ENCODE results near the gene PAPPA2.
"Not testable (repeated sequence)": the region's sequence is repeated elsewhere in the genome, so short reads cannot be mapped to it uniquely, and the experiment has no call there.

Gene PAPPA2

DNA sequence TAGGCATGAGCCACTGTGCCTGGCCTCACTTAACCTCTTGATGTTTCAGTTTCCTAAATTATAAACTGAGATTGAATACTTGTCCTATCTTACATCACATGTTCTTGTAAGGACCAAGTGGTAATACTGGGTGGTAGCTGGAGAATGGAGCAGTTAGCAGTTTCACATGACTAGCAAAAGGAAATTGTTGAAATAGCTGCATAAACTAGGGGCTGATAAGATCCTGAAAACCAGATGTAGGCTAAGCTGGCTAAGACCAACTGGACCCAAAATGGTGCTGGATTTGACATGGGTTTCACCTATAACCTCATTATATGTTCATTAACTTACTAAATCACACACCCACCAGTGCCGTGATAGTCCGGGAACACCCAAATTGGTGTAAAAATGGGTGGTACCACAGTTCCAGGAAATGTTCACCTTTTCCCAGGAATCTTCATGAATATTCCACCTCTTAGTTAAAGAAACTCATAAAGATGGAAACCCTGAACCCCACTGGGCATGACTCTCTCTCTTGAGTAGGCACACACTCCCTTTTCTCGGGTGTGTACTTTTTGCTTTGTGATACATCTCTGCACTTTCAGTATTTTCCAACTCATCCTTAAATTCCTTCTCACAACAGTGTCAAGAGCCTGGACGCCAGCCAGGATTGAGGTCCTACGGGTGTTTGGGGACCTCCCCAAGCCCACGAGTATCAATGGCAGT is at the start of gene PAPPA2:
PAPPA2 (plus strand) TSS at position 502 of the 705 bp plus-strand sequence. CDS start 93,148 bp downstream, outside the sequence.
- no peak for DNase-seq

GRCh38 chr1:176416777-176417176 is 46.2 kb upstream of the PAPPA2 start:
- DNase-seq = no peak

DNA sequence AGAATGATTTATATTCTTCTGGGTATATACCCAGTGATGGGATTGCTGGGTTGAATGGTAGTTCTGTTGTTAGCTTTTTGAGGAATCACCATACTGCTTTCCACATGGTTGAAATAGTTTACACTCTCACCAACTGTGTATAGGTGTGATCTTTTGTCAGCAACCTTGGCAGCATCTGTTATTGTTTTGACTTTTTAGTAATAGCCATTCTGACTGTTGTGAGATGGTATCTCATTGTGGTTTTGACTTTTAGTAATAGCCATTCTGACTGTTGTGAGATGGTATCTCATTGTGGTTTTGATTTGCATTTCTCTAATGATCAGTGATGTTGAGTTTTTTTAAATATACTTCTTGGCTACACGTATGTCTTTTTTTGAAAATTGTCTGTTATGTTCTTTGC is 43.4 kb upstream of the PAPPA2 start:
- not testable (repeated sequence) for DNase-seq

DNA sequence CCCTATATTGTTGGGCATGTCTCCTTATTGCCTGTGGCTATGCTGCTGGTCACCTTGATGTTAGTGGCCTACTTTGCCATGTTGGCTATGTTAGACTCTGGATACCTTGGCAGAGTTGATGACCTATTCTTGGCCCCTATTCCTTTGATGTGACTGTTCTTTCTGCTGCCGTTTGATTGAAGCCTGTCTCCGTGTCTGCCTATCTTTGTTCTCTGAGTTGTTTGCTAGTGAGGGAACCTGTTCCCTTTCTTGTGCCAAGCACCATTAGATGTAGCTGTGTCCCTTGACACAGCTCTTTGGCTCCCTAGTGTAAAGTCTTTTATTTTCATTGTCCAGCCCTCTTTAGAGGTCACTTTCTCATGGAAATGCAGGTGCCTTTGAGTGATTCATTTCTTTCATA is 28.7 kb upstream of the PAPPA2 start:
- no peak for DNase-seq

DNA sequence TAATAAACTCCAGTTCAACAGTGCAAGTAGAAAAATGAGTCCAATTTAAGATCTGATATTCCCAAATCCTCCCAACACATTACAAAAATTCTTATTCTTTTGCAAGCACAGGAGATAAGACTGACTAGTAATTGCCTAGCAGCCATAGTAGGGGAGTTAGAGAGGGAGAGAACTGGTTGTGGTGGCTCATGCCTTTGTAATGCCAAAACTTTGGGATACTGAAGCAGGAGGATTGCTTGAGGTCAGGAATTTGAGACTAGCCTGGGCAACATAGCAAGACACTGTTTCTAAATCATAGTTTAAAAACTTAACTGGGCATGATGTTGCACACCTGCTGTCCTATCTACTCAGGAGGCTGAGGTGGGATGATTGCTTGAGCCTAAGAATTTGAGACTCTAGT is 26.7 kb upstream of the PAPPA2 start:
- no peak for DNase-seq

DNA sequence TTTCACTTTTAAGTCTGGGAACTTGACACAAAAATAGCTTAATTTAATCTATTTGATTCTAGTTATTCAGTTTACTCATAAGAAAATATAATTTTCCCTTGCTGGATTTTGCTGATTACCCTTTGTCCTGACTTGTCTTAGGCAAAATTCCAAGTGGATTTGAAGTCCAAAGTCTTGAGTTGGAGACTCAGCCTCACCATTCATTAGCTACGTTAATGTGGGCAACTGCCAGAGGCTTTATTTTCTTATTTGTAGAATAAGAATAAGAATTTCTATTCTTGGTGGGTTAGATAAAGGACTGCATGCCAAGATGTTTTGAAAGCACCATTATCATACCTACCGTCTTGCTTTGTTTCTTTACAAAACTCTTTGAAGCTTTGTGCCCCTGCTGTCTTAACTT is 22.8 kb upstream of the PAPPA2 start:
- DNase-seq = no peak

DNA sequence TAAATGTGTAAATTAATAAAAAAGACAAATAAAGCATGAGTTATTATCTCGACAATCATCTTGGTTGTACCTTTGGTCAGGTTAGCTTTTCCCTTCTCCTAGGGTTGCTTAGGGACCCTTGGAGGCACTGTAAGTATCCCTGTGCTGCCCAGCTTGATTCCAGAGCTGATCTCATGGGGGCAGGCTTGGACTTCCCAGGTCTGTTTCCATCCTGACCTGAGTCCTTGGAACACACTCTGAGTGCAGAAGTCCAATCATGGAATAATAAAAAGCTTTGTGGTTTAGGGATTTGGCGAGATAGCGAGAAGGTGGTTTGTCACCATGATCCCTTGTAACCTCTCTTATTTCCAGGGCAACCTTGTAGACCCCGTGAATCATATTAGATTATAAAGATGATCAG is 18.7 kb upstream of the PAPPA2 start:
- DNase-seq = no peak

DNA sequence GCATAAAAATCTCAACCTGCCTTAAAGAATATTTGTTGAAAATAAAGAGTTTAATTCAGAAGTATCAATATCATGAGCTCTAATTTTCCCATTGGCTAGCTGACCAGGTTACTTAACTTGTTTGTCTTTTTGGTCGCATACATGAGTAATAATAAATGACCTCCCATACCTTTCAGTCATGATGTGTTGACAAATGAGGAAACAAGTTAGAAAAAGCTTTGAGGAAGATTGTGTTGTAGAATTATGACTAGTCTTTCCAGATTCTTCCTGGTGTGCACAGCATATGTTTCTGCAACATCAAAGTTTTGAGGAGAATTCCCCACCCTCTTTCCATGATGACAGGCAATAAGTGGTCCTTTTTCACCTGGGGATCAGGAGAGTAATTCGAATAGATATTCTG is 17.6 kb upstream of the PAPPA2 start:
- DNase-seq = no peak

DNA sequence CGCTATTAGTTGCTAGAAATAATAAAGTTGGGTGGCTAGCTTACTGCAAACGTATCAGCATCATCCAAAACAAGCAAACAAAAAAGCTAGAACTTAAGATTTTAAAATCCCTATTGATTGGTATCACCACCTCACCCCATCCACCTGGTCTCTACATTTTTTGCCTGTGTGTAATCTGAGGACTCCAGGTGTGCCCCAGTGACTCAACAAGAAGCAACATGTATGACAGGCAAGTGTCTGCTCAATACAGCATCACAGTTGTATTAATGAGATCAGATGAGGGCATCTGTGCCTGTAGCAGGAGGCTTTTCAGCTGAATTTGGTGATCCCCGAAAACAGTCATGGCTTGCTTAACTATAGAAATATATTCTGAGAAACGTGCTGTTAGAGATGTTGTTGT is 14.6 kb upstream of the PAPPA2 start:
- no peak for DNase-seq

- DNase-seq = no peak
These were observed 12.4 kb upstream of the PAPPA2 start for GRCh38 chr1:176450526-176450925.

DNA sequence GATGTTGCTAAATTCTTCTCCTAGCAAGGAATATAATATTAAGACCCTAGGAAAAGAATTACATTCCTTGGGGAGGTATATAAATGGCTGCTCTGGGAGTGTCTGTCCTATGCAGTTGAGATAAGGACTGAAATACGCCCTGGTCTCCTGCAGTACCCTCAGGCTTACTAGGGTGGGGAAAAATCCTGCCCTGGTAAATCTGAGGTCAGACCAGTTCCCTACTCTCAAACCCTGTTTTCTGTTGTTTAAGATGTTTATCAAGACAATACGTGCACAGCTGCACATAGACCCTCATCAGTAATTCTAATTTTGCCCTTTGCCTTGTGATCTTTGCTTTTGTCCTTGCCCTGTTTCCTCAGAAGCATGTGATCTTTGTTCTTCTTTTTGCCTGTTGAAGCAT is 11.2 kb upstream of the PAPPA2 start:
- DNase-seq = not testable (repeated sequence)

DNA sequence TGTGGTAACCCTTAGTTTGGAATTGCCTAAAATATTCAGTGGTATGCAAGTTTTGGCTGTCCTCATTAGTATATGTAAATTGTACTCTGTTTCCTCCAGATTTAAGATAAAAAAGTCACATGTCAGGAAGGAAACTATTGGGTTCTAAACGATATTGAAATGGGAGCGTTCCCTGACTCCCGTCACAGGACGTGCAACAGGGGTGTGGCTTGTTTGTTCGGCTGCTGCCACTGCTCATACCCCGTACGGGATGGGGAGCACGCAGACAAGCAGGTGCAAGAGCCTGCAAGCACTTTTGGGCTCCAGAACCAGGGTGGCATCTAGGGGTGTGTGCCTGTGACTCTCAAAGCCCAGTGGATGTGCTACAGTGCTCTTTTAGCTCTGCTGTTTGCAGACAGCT is 6.2 kb upstream of the PAPPA2 start:
- DNase-seq = no peak

GRCh38 chr1:176460544-176461336 is 2.2 kb upstream of the PAPPA2 start:
- no peak for DNase-seq

DNA sequence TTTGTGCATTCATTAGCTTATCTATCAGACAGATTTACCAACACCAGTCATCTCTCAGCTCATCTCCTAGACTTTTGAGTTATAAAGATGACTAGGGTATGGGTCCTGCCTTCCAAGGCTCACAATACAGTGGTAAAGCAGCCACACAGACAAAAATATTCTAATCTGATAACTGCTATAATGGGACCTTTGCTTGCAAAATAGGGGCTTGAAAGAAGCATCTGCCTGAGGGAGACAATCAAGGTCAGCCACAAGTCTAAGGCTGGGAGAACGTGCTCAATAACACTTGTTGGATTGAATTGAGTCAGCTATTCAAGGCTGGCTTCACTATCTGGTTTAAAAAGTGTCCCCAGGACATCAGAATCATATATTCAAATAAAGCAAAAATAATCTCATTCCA is 1.4 kb upstream of the PAPPA2 start:
- no peak for DNase-seq

DNA sequence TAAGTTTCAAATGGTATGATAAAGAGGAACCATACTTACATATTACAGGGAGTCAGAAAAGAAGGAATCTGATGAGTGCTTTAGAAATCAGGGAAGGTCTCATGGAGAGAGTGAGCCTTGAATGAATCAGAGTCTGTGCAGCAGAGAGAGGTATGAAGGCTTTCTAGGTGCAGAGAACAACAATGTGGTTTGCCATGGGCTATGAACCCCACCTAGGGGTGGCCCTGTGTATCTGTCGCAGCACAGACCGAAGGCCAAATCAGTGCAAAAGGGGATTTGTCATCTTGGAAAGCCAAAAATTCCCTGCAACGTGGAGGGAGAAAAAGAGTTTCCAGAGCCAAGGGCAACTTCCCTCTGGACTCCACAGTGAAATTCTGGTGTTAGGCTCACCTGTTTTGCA is 3.5 kb downstream of the PAPPA2 start:
- DNase-seq = peak; percentile 4

- no peak for DNase-seq
These were observed 6.6 kb downstream of the PAPPA2 start for GRCh38 chr1:176469450-176470010.

DNA sequence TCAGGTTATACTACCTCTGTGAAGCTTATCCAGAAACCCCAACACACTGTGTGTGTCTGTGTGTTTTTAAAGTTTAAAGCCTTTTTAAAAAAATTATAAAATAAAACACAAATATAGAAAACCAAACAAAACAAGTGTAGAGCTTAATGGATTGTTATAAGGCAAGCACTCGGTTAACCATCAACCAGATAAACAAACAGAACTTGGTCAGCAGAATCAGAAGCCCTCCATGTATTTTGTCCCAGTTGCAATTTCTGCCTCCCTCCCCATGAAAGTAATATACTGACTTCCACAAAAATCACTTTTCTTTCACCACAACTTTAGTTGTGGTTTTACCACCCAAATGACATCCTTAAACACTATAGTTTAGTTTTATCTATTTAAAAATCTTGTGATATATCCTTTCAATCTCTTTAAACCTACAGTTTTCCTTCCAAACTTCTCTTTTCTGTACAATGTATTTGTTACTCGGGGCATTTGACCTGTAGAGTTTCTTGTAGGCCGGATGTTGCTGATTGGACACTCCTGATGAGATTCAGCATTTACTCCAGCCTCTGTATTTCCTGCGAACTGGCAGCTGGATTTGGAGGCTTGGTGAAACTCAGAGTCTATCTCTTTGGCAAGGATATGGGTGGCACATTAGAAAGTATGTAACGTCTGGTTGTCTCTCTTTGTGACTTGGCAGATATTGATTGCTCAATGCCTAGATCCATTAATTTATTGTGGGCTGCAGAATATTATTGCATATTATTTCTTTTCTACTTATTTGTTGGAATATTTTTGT is 8.6 kb downstream of the PAPPA2 start:
- DNase-seq = no peak

DNA sequence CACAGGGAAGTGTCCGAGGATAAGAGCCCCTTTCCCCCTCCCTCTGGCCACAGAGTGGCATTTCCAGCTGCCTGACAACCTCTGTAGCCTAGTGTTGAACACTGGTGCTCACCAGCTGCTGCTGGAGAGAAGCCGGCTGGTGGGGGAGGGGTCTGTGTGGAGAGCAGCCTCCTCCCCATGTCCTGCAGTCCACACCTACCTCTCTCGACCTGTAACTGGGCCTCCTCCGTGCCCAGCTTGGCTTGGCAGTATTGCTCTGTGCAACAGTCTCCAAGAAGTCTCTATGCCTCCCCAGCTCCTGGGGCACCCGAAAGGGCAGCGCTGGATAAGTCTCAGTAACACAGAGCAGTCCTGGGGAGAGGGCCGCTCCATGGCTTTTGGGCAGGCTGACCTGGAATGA is 17.0 kb downstream of the PAPPA2 start:
- no peak for DNase-seq

DNA sequence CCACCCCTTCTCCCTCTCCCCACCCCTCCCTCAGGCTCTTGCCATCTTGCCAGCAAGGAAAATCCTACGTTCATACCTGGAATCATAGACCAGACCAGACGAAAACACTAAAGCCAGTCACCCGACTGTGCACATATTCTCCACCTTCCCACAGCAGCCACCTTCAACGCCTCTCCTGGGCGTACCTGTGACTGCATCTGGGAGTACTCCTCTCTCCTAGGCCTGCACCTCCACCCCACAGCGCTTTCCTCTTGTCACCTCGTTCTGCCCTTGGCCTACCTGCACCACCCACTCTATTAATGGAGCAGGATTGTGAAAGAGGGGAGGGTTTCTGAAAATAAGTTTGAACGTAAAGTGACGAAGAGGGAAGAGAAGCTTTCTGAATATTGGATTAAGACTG is 17.8 kb downstream of the PAPPA2 start:
- no peak for DNase-seq

DNA sequence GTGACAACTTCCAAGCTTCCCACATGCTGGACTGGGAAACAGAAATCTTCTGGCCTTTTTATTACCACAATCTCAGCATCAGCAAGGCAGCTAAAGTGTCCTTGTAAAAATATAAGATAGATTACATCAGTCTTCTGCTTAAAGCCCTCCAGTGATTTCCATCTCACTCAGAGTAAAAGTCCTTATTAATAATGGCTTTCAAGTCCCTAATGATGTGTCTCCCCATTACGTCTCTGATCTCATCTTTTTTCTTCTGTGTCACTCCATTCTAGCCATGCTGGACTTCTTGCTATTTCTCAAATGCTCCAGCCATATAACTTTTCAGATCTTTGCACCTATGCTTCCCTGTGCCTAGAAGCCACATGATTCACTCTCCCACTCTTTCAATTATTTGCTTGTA is 22.1 kb downstream of the PAPPA2 start:
- no peak for DNase-seq

DNA sequence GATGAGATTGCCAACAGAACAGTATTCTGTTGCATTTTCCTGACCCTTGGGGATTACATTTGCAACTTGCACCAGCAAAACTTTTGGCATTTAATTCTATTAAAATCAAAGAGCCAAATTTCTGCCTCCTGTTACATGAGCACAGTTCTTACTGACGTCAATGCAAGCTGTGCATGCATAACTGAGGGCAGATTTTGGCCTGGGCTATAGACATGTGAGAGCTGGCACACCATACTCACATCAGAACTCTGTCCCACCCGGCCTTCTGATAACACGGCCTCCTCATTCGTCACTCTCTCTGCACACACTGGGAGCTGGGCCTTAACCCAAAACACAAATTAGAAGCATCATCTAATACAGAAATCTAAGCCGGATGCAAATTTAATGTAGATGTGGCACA is 31.5 kb downstream of the PAPPA2 start:
- DNase-seq = no peak

- DNase-seq = no peak
These were observed 36.7 kb downstream of the PAPPA2 start for GRCh38 chr1:176499671-176500070.

GRCh38 chr1:176501599-176501998 is 38.6 kb downstream of the PAPPA2 start:
- DNase-seq = no peak
